B cell (primary cell): ENCODE data around the gene RABGAP1. TPM values are rescaled to one million over a fixed set of nuclear protein-coding genes. Genes with fewer than 3 reads are reported as not detected.

Source experiments
- ATAC-seq: fragments of 200-7000 bp; cut with Tn5 transposase; one replicate; pipeline ENCODE4 v1.10.0; 2021; ENCODE audit warnings: low read depth, mild to moderate bottlenecking, moderate number of reproducible peaks, moderate library complexity
- CTCF ChIA-PET: fragments of 350-600 bp; sonication (Branson Sonifier 250); formaldehyde crosslinking; loops from one replicate; lab custom pipeline; 2021; ENCODE audit warnings: antibody characterized with exemption, inconsistent platforms; lab: Charles Lee
- POLR2A ChIA-PET: fragments of 350-600 bp; sonication (Branson Sonifier 250); formaldehyde crosslinking; loops from one replicate; lab custom pipeline; 2021; ENCODE audit warnings: antibody characterized with exemption; lab: Charles Lee
- DNase-seq: peaks from one replicate; pipeline ENCODE4 v3.0.0; 2013
- H2AFZ ChIP-seq: 2 replicates; pipeline ENCODE4 v1.6.1; 2012; ENCODE audit warnings: mild to moderate bottlenecking, low read depth, low read length; ENCODE audit not compliant: insufficient read depth, poor library complexity, severe bottlenecking
- H3K27ac ChIP-seq, 2 donors: 1 replicate in 1 of 2; 2 replicates in 1 of 2; pipeline ENCODE4 v1.5.1; 2012 to 2013; ENCODE audit warnings: low read length in 2 of 2, mild to moderate bottlenecking in 2 of 2, moderate library complexity in 1 of 2
- H3K27me3 ChIP-seq, 4 experiments: fragments of 200-600 bp in 1 of 4; sonication (generic) in 1 of 4; replicated peaks in 1 of 4; 1 replicate in 2 of 4; 2 replicates in 2 of 4; pipeline versions ENCODE4 v1.6.1 to v1.7.0; 2013 to 2016; ENCODE audit warnings: low read length in 3 of 4, mild to moderate bottlenecking in 2 of 4, mixed read lengths in 1 of 4, moderate library complexity in 1 of 4; ENCODE audit not compliant: insufficient read depth in 4 of 4, control insufficient read depth in 3 of 4; ENCODE audit errors: control extremely low read depth in 1 of 4
- H3K36me3 ChIP-seq, 2 experiments: replicated peaks in 1 of 2; 1 replicate in 1 of 2; 2 replicates in 1 of 2; pipeline versions ENCODE4 v1.6.1 to v1.7.1; 2013; ENCODE audit warnings: low read length in 1 of 2; ENCODE audit not compliant: insufficient read depth in 2 of 2, control insufficient read depth in 1 of 2; ENCODE audit errors: control extremely low read depth in 1 of 2, extremely low read depth in 1 of 2
- H3K4me1 ChIP-seq, 2 donors: fragments of 200-600 bp in 1 of 2; sonication (generic) in 1 of 2; 1 replicate in 1 of 2; 2 replicates in 1 of 2; pipeline versions ENCODE4 v1.5.1 to v1.6.1; 2013 to 2017; ENCODE audit warnings: low read length in 2 of 2; ENCODE audit not compliant: control insufficient read depth in 2 of 2, insufficient read depth in 2 of 2
- H3K4me2 ChIP-seq: replicated peaks from 2 replicates; pipeline ENCODE3; 2012; ENCODE audit warnings: mild to moderate bottlenecking, low read depth, low read length; ENCODE audit not compliant: poor library complexity, severe bottlenecking
- H3K4me3 ChIP-seq, 5 experiments: fragments of 200-600 bp in 1 of 5; sonication (generic) in 1 of 5; 1 replicate in 3 of 5; 2 replicates in 2 of 5; pipeline versions ENCODE4 v1.5.1 to v1.7.0; 2011 to 2016; ENCODE audit warnings: low read length in 4 of 5, mild to moderate bottlenecking in 4 of 5, low read depth in 2 of 5, control low read depth in 1 of 5, moderate library complexity in 1 of 5; ENCODE audit not compliant: insufficient read depth in 1 of 5; ENCODE audit errors: control extremely low read depth in 1 of 5, extremely low read depth in 1 of 5
- H3K79me2 ChIP-seq: fragments of 200-600 bp; sonication (generic); one replicate; pipeline ENCODE4 v1.6.0; 2016; ENCODE audit warnings: low read length; ENCODE audit not compliant: control insufficient read depth, insufficient read depth
- H3K9ac ChIP-seq: fragments of 200-600 bp; sonication (generic); 2 replicates; pipeline ENCODE4 v1.6.1; 2017; ENCODE audit warnings: mild to moderate bottlenecking, low read length, moderate library complexity
- H3K9me3 ChIP-seq, 3 donors: one replicate each; pipeline versions ENCODE4 v1.6.1 to v1.7.1; 2013; ENCODE audit warnings: low read length in 2 of 3; ENCODE audit not compliant: control insufficient read depth in 2 of 3, insufficient read depth in 1 of 3; ENCODE audit errors: control extremely low read depth in 1 of 3
- H4K20me1 ChIP-seq: 2 replicates; pipeline ENCODE4 v1.6.0; 2012; ENCODE audit warnings: mild to moderate bottlenecking, low read length; ENCODE audit not compliant: insufficient read depth, control insufficient read depth, poor library complexity, severe bottlenecking
- H3K27ac Mint-ChIP-seq: one replicate; pipeline ENCODE4 v1.8.0; 2021; ENCODE audit warnings: mixed read lengths
- H3K27me3 Mint-ChIP-seq: one replicate; pipeline ENCODE4 v1.8.0; 2021; ENCODE audit warnings: mixed read lengths
- H3K4me1 Mint-ChIP-seq: one replicate; pipeline ENCODE4 v1.8.0; 2021; ENCODE audit warnings: mixed read lengths
- H3K4me3 Mint-ChIP-seq: one replicate; pipeline ENCODE4 v1.8.0; 2021; ENCODE audit warnings: mixed read lengths
- H3K9me3 Mint-ChIP-seq: one replicate; pipeline ENCODE4 v1.8.0; 2022; ENCODE audit warnings: mixed read lengths; ENCODE audit not compliant: insufficient read depth
- CTCF ChIP-seq: fragments of 200-600 bp; IDR thresholded peaks from one replicate; pipeline ENCODE4 v1.8.0; 2022; ENCODE audit warnings: antibody characterized with exemption, mild to moderate bottlenecking
- EZH2 ChIP-seq: IDR thresholded peaks from 2 replicates; pipeline ENCODE4 v1.6.1; 2012; ENCODE audit warnings: borderline replicate concordance, low read depth, mild to moderate bottlenecking, moderate library complexity, low read length; ENCODE audit not compliant: insufficient read depth, poor library complexity, severe bottlenecking
- WGBS: methylation state at CpG from one replicate; pipeline ENCODE4 v1.1.5; 2013; ENCODE audit warnings: missing lambda C conversion rate; ENCODE audit not compliant: insufficient coverage; 5-methylcytosine and 5-hydroxymethylcytosine counted together
- intact Hi-C: fragments of 100-400 bp; cut with micrococcal nuclease; formaldehyde crosslinking; loops from one replicate; pipeline ENCODE4 v1.10.0; 2022
- polyA minus RNA-seq: library from RNA; depleted of rRNA, polyadenylated mRNA; stranded (reverse); fragments of >200 nt; gene quantifications from 2 replicates; pipeline ENCODE4 v1.2.3, GENCODE V29; 2012
- polyA plus RNA-seq: library from polyadenylated mRNA; depleted of rRNA; stranded (reverse); fragments of >200 nt; gene quantifications from 2 replicates; pipeline ENCODE4 v1.2.3, GENCODE V29; 2012
- total RNA-seq, 2 donors: library from RNA; stranded (reverse); fragments of 120-200 nt in 1 of 2; gene quantifications; 1 replicate in 1 of 2; 2 replicates in 1 of 2; pipeline versions ENCODE4 v1.2.3 to v1.2.4, GENCODE V29; 2013 to 2022

The RABGAP1 gene
- 79.7 and 81.0 TPM in 2 replicates for total RNA-seq
- 25.0 TPM for total RNA-seq (2013)
- 13.9 and 17.9 TPM in 2 replicates for polyA plus RNA-seq
- 25.0 and 28.8 TPM in 2 replicates for polyA minus RNA-seq

DNA sequence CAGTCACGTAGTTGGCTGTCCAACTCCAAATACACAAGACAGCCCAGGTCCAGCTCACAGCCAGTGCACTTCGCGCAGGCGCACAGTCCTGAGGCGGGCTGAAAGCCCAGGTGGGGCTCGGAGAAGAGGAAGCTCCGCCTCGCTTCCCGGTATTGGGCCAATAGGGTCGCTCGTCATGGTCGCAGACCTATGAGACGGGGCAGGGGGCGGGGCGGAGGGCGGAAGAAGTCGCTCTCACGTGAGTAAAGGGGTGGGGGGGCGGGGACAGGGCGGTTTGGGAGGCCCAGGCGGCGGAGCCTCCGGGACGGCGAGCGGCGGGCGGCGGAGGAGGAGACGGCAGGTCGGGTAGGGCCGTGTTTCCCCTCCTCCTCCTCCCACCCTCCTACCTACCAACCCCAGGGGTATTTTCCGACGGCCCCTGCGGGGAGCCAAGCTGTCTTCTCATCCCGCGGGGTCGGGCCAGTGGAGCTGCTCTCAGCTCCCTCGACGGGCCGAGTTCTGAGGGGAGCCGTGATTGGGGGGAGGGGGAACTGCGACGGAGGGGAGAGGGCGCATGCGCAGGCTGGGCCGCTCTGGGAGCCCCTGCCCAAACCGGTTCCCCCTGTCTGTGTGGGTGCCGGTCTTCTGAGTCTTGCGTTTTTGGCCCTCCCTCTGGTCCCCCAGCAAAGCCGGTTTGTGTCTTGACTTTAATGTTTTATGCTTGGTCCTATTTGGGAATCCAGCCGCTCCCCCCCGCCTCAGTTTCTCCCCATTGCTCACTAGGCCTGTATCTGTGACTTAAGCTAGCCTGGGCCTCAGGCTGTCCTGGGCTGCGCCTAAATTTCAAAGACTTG is at the start of gene RABGAP1:
RABGAP1 (plus strand) TSS at position 272 of the 833 bp plus-strand sequence. CDS start 16,040 bp downstream, outside the sequence.
- Histone ChIP-seq H4K20me1 (peaks cover 24% of the 10 kb centered on the region), H3K79me2 (peaks cover 86% of the 10 kb centered on the region), H3K9ac (peak within 1 kb of the TSS; percentile 88), H3K9me3 (no peaks in the 10 kb centered on the region), H3K4me2 (peak within 1 kb of the TSS; percentile 94), H3K27ac (peak within 1 kb of the TSS; percentile 77 to 91), H2AFZ (peak within 1 kb of the TSS; percentile 80), H3K4me1 (peaks cover 16 to 17% of the 10 kb centered on the region in 2 donors), H3K4me3 (peak within 1 kb of the TSS; percentile 75 to 85 (median 83)), H3K27me3 (no peaks in the 10 kb centered on the region), H3K36me3 (peaks cover 0 to 12% of the 10 kb centered on the region in 2 experiments)
- ChIA-PET POLR2A (interaction anchor here (0.6 to 1.8 kb wide), 12 partner anchors 10 to 1829 kb away, joined by 3 to 34 read pairs (median 4); partner anchors contain the start of genes PDCL, RC3H2, ZBTB26 and ZBTB6), CTCF (interaction anchor here (0.7 to 2.2 kb wide), 6 partner anchors 9 to 399 kb away, joined by 3 to 10 read pairs (median 6); partner anchors contain the start of genes RC3H2, ZBTB26 and ZBTB6)
- Mint-ChIP-seq H3K4me3 (peak within 1 kb of the TSS; percentile 89), H3K27me3 (no peaks in the 10 kb centered on the region), H3K4me1 (peaks cover 35% of the 10 kb centered on the region), H3K27ac (peak within 1 kb of the TSS; percentile 81), H3K9me3 (no peaks in the 10 kb centered on the region)
- intact Hi-C loops = loop anchor here (1.0 to 10.0 kb wide), 5 partner anchors 10 to 676 kb away; partner anchors contain the start of genes MRRF, PDCL, RBM18 and RC3H2
- ATAC-seq = peak; percentile 99
- TF ChIP-seq EZH2 (no peak), CTCF (no peak)
- WGBS = 2% methylated on average over 27 of the region's 54 CpGs
- peak; percentile 98 for DNase-seq
